Activated CD8-positive, alpha-beta T cell treated with anti-CD3 and anti-CD28 coated beads for 36 hours (primary cell): ENCODE results near the gene PDK1. TPM values are rescaled to one million over a fixed set of nuclear protein-coding genes. Genes with fewer than 3 reads are reported as not detected.
A peak's percentile ranks its signal among the peaks of the same experiment; 100 is the strongest.

ENCODE experiments used
- ATAC-seq: fragments of 200-7000 bp; cut with Tn5 transposase; one replicate; pipeline ENCODE4 v1.10.0; 2021; ENCODE audit warnings: mild to moderate bottlenecking, moderate library complexity
- CTCF ChIA-PET: fragments of 350-600 bp; sonication (Branson Sonifier 250); formaldehyde crosslinking; loops from one replicate; lab custom pipeline; 2021; ENCODE audit warnings: antibody characterized with exemption; lab: Charles Lee
- POLR2A ChIA-PET: fragments of 350-600 bp; sonication (Branson Sonifier 250); formaldehyde crosslinking; loops from one replicate; lab custom pipeline; 2021; ENCODE audit warnings: antibody characterized with exemption; lab: Charles Lee
- DNase-seq: peaks from one replicate; pipeline ENCODE4 v3.0.0-alpha.2; 2020
- H3K27ac Mint-ChIP-seq: one replicate; pipeline ENCODE4 v1.8.0; 2021; ENCODE audit warnings: mild to moderate bottlenecking, mixed read lengths
- H3K27me3 Mint-ChIP-seq: one replicate; pipeline ENCODE4 v1.8.0; 2021; ENCODE audit warnings: mixed read lengths
- H3K36me3 Mint-ChIP-seq: one replicate; pipeline ENCODE4 v1.8.0; 2021; ENCODE audit warnings: low read depth, mixed read lengths
- H3K4me1 Mint-ChIP-seq: one replicate; pipeline ENCODE4 v1.8.0; 2021; ENCODE audit warnings: low read depth, mixed read lengths
- H3K4me3 Mint-ChIP-seq: one replicate; pipeline ENCODE4 v1.8.0; 2021; ENCODE audit warnings: mild to moderate bottlenecking, moderate library complexity, mixed read lengths
- H3K9me3 Mint-ChIP-seq: one replicate; pipeline ENCODE4 v1.8.0; 2021; ENCODE audit warnings: mixed read lengths
- CTCF ChIP-seq: fragments of 200-600 bp; IDR thresholded peaks from one replicate; pipeline ENCODE4 v1.8.0; 2022; ENCODE audit warnings: antibody characterized with exemption, mild to moderate bottlenecking
- intact Hi-C: fragments of 100-400 bp; cut with micrococcal nuclease; formaldehyde crosslinking; loops from one replicate; pipeline ENCODE4 v1.10.0; 2022
- total RNA-seq, 2 experiments: library from RNA; stranded (reverse); gene quantifications; one replicate each; pipeline ENCODE4 v1.2.3, GENCODE V29; 2021

PDK1 gene
- total RNA-seq, 2 experiments from 2014 or later, result 65.8 to 70.7 TPM

GRCh38 chr2:172647439-172647838 lies 91.5 kb downstream of the PDK1 start:
- intact Hi-C loops, result no loop called here
- ATAC-seq (no peak), DNase-seq (no peak)
- Mint-ChIP-seq H3K4me1 (peaks cover 8% of the 10 kb centered on the region), H3K36me3 (peaks cover 14% of the 10 kb centered on the region), H3K4me3 (no peak overlapping the region), H3K27me3 (peaks cover 2% of the 10 kb centered on the region), H3K9me3 (peaks cover 15% of the 10 kb centered on the region), H3K27ac (no peak overlapping the region)
- POLR2A ChIA-PET, result no interaction called here
- TF ChIP-seq CTCF, result no peak
- CTCF ChIA-PET, result interaction anchor here (0.9 to 1.0 kb wide), 2 partner anchors 20 to 23 kb away, joined by 3 read pairs; no protein-coding TSS in a partner anchor

GRCh38 chr2:172655091-172655837 lies 99.4 kb downstream of the PDK1 start:
- intact Hi-C loops, result no loop called here
- Mint-ChIP-seq H3K27me3 (no peaks in the 10 kb centered on the region), H3K4me3 (no peak overlapping the region), H3K27ac (no peak overlapping the region), H3K36me3 (peaks cover 5% of the 10 kb centered on the region), H3K4me1 (peaks cover 9% of the 10 kb centered on the region), H3K9me3 (peaks cover 21% of the 10 kb centered on the region)
- POLR2A ChIA-PET, result no interaction called here
- ATAC-seq (no peak), DNase-seq (no peak)
- CTCF ChIA-PET, result interaction anchor here (1.1 to 1.5 kb wide), 2 partner anchors 11 to 20 kb away, joined by 3 to 5 read pairs; no protein-coding TSS in a partner anchor
- no peak for TF ChIP-seq CTCF

DNA sequence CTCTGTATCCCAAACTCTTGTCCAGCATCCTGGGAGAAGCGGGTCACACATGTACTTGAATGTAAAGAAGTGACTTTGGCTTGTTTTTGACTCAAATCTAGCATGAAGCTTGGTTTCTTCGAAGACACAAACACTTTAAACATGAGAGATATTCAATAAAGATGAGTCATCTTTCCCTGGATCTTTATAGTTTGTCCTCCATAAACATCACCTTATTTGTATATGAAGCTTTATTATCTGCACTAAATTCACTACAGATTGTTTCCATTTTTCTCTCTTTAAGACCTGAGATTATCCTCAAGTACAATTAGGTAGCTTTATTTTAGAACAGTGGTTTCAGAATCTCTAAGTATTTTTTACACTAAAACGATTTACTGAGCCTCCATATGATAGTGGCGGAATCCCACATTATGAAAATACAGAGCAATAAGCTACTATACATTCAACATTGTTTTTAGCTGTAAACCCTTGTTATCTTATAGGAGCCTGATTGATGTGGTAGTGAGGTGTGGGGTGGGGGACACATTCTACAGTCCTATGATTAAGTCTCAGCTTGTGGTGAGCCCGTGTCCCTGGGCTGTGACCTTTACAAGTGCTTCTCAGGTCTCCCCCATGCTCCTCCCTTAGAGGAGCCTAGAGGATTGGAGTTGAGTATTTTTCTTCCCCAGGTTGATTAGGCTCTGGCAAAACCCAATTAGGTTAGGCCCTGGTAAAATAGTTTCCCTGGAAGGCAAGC lies 100.1 kb downstream of the PDK1 start:
- ChIA-PET POLR2A (interaction anchor here (1.4 kb wide), 1 partner anchor 99 kb away, joined by 3 read pairs; the partner anchor contains the start of gene PDK1), CTCF (interaction anchor here (1.5 kb wide), 1 partner anchor 19 kb away, joined by 5 read pairs; no protein-coding TSS in a partner anchor)
- TF ChIP-seq CTCF, result no peak
- peaks cover 9% of the 10 kb centered on the region for H3K4me1 Mint-ChIP-seq
- no peak overlapping the region for H3K27ac Mint-ChIP-seq
- ATAC-seq (peak; percentile 79), DNase-seq (peak; percentile 64)
- H3K4me3 Mint-ChIP-seq, result no peak overlapping the region
- H3K9me3 Mint-ChIP-seq, result peaks cover 21% of the 10 kb centered on the region
- intact Hi-C loops, result no loop called here
- H3K36me3 Mint-ChIP-seq, result peaks cover 5% of the 10 kb centered on the region
- no peaks in the 10 kb centered on the region for H3K27me3 Mint-ChIP-seq

Other genes starting within 250 kb of the PDK1 start
- gene ITGA6, start 128.5 kb upstream of the PDK1 start, total RNA-seq, result 1 to 10 TPM; 7.9 to 8.4 TPM
- gene RAPGEF4, start 179.8 kb downstream of the PDK1 start, total RNA-seq, result 1 to 10 TPM in 1 of 2 experiments, under 1 TPM in 1; 0.85 to 1.3 TPM